Smooth muscle cell of the brain vasculature (primary cell): ENCODE measurements around the gene PSORS1C1.
"Not testable (repeated sequence)": the region's sequence is repeated elsewhere in the genome, so short reads cannot be mapped to it uniquely, and the experiment has no call there.

Source experiments
- DNase-seq: peaks from one replicate; pipeline ENCODE4 v3.0.0-alpha.2; 2012; ENCODE audit warnings: low read depth, low spot score

PSORS1C1 gene, protein sequence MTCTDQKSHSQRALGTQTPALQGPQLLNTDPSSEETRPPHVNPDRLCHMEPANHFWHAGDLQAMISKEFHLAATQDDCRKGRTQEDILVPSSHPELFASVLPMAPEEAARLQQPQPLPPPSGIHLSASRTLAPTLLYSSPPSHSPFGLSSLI

GRCh38 chr6:31114541-31114878, at the start of gene PSORS1C1:
TSS of gene PSORS1C1 (plus strand) at chr6:31114800. CDS start at chr6:31129633, 14,833 bp downstream.
- peak; percentile 85 for DNase-seq

GRCh38 chr6:31065556-31065955, 49.0 kb upstream of the PSORS1C1 start:
- DNase-seq: no peak

GRCh38 chr6:31067028-31067427, 47.6 kb upstream of the PSORS1C1 start:
- DNase-seq: not testable (repeated sequence)

DNA sequence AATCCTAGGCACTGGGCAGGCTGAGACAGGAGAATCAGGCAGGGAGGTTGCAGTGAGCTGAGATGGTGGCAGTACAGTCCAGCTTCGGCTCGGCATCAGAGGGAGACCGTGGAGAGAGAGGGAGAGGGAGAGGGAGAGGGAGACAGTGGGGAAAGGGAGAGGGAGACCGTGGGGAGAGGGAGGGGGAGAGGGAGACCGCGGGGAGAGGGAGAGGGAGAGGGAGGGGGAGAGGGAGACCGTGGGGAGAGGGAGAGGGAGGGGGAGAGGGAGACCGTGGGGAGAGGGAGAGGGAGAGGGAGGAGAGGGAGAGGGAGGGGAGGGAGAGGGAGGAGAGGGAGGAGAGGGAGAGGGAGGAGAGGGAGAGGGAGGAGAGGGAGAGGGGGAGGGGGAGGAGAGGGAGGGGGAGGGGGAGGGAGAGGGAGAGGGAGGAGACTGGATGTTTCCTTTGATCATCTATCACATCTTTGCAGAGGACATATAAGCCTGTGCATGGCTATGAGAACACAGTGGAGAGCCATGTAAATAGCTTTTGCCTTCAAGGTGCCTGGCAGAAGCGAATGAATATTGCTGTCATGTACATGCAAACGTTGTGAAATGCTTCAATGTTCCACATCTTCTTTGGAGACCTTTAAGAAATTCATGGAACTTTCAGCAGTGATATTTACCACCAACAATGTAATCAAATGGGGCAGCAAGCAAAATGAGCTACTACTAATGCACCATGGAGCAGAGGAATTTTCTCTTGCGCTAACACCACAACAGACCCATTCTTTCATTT, 46.5 kb upstream of the PSORS1C1 start:
- DNase-seq: not testable (repeated sequence)

DNA sequence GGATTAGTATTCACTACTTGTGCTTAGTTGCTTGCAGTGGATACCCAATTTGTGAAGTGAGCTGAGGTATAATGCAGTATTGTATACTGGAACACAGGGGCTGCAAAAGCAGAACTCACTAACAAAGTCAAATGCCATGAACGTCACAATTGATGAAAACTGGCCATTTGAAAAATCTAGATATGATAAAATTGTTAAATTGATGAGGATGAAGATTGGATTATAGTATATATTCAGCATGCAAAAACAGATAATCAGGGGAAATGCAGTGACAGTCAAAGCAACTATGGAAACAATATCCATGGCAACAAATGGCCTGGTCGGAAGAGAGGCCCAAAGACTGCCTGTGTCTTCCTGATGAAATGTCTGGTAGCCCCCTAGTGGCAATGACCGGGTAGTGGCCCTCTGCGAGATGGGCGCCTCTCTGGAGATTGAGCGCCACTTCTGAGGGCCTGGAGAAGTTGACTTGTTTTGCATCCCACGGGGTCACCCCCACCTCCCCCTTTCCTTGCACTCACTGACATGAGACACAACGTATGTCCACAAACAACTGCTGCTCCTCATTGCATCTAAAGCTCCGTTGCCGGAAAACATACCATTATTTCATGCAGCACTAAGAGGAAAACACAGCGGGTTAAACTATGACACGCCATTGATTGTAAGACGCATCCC, 45.8 kb upstream of the PSORS1C1 start:
- DNase-seq: no peak

GRCh38 chr6:31070711-31071197, 43.8 kb upstream of the PSORS1C1 start:
- DNase-seq: no peak

- DNase-seq: no peak
These were observed 40.2 kb upstream of the PSORS1C1 start for GRCh38 chr6:31074401-31074800.

- no peak for DNase-seq
These were observed 39.1 kb upstream of the PSORS1C1 start for GRCh38 chr6:31075528-31075927.

DNA sequence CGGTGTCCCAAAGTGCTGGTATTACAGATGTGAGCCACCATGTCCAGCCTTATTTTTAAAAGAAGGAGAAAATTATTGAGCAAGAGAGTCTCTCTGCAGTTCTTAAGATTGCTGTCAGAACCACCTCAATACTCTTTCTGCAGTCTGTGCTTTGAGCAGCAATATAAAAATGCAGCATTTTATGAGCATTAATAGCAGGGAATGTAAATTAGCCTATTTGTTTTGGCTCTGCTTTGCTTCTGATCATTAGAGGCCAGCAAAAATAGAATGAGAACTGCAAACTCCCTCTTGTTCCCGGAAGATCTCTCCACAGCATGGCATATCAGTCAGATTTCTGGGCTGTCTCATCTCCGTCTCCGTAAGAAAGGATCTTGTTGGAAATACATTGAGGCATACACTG, 38.0 kb upstream of the PSORS1C1 start:
- DNase-seq: no peak

- no peak for DNase-seq
These were observed 34.8 kb upstream of the PSORS1C1 start for GRCh38 chr6:31079656-31080261.

DNA sequence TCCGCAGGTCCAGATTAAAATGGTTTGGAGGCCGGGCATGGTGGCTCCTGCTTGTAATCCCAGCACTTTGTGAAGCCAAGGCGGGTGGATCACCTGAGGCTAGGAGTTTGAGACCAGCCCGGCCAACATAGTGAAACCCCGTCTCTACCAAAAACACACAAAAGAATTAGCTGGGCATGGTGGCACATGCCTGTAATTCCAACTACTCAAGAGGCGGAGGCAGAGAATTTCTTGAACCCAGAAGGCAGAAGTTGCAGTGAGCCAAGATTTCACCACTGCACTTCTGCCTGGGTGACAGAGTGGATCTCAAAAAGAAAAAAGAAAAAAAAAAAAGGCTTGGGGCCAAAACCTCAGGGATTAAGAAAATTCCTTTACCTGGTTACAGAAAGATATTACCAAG, 32.7 kb upstream of the PSORS1C1 start:
- no peak for DNase-seq

DNA sequence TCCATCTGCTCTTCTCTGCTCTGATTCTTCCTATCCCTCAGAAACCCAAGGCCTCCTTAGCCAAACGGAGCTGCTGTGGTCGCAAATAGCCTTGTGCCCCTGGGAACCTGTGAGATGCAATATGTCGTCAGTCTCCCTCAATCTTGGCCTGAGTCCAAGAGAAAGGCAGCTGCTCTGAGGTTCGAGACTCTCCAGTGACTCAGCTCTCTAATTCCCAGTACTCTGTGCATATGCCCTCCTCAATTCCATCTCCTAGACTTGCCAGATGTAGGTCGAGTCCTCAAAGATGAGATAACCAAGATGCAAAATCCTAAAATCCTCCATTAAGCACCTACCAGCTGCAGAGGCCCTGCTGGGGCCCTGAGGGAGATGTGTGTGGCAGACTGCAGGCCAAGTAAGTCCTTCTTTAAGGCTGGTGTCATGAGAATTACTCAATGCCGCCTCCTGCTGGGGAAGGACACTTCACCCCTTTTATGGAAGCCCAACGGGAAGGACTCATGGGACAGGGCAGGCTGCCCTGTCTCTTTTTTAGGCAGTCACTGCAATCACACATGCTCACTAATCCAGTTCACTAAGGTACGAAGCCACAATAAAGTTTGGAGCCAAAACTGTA, 30.8 kb upstream of the PSORS1C1 start:
- DNase-seq: no peak

- no peak for DNase-seq
These were observed 27.7 kb upstream of the PSORS1C1 start for GRCh38 chr6:31086788-31087440.

GRCh38 chr6:31087494-31088089, 27.0 kb upstream of the PSORS1C1 start:
- DNase-seq: no peak

DNA sequence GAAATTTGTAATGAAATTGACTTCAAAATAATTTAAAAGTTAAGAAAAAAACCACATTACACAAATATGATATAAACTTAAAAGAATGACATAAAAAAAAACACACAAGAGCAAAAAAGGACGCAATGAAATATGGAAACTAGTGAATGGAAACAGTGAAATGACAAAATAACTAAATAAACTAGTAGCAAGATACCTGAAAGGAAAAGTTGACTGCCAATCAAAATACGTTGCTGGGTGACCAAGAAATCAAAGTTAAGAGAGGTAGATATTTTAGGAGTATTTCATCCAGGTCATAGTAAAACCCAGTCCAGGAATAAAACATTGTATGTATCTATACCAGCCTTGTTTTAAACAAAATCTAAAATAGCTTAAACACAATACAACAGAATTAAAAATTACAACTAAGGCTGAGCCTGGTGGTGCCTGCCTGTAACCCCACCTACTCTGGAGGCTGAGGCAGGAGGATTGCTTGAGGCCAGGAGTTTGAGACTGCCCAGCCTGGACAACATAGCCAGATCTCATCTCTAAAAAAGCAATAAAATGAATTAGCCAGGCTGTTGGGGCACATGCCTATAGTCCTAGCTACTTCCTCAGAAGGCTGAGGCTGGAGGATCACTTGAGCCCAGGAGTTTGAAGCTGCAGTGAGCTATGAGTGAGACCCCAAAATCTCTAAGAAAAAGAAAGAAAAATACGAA, 24.2 kb upstream of the PSORS1C1 start:
- DNase-seq: no peak

DNA sequence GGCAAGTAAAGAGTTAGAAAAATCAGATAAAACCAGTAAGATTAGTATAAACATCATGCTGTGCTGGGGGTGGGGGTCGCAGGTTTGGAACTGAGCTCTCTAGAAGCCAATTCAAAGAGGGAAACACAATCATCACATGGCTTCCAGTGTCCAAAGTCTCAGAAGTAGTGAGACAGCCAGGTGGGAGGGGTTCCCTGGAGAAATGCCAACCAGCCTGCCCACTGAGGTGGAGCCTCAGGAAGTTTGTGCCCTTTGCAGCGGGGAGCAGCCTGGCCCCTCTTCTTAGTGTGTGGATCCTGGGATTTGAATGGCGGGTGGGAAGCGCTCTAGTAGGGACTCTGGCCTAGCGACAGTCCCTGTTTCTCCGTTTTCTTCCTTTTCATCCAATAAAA, 23.6 kb upstream of the PSORS1C1 start:
- DNase-seq: no peak

GRCh38 chr6:31091680-31092079, 22.9 kb upstream of the PSORS1C1 start:
- DNase-seq: no peak

GRCh38 chr6:31092238-31092637, 22.4 kb upstream of the PSORS1C1 start:
- no peak for DNase-seq

DNA sequence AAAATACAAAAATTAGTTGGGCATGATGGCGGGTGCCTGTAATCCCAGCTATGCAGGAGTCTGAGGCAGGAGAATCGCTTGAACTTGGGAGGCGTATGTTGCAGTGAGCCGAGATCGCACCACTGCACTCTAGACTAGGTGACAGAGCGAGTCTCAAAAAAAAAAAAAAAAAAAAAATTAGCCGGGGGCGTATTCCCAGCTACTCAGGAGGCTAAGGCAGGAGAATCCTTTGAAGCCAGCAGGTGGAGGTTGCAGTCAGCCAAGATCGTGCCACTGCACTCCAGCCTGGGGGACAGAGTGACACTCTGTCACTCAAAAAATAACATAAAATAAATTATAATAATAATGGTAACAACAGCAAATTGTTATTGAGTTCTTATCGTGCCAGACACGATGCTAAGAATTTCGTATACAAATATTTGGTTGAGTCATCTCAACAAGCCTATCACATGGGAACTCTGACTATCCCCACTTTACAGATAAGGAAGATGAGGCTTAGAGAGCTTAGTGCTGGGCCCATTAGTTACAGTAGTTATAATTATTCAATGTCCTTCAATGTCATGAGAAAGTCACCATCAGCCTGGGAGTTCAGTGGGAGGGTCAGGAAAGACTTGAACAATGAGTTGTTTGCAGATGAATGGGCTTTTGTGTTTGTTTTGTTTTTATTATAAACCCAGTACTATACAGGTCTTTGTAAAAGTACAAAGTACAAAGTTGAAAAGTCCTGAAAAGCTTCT, 21.7 kb upstream of the PSORS1C1 start:
- DNase-seq: no peak

- no peak for DNase-seq
These were observed 20.2 kb upstream of the PSORS1C1 start for GRCh38 chr6:31094389-31094881.
